Activated T-cell treated with anti-CD3 and anti-CD28 coated beads, Interleukin-2, amount 50 U/mL, for 72 hours (primary cell): ENCODE measurements around the gene IL17REL. TPM values are rescaled to one million over a fixed set of nuclear protein-coding genes. Genes with fewer than 3 reads are reported as not detected.

Experiments used
- ATAC-seq, 2 donors: fragments of 150-1000 bp; cut with Tn5 transposase; replicated peaks in 1 of 2; 2 replicates each; pipeline ENCODE4 v1.10.0; 2021; ENCODE audit warnings: moderate library complexity in 2 of 2, mild to moderate bottlenecking in 1 of 2
- DNase-seq, 2 donors: peaks; one replicate each; pipeline ENCODE4 v3.0.0; 2021 to 2022; ENCODE audit warnings: mixed read lengths in 1 of 2
- H3K27ac Mint-ChIP-seq: one replicate; pipeline ENCODE4 v1.8.0; 2022; ENCODE audit warnings: mild to moderate bottlenecking, moderate library complexity, mixed read lengths
- H3K27me3 Mint-ChIP-seq: one replicate; pipeline ENCODE4 v1.8.0; 2022; ENCODE audit warnings: low read depth, mixed read lengths
- H3K36me3 Mint-ChIP-seq, 2 donors: one replicate each; pipeline ENCODE4 v1.8.0; 2022; ENCODE audit warnings: mixed read lengths in 2 of 2, mild to moderate bottlenecking in 1 of 2; ENCODE audit not compliant: insufficient read depth in 2 of 2
- H3K4me1 Mint-ChIP-seq: one replicate; pipeline ENCODE4 v1.8.0; 2022; ENCODE audit warnings: low read depth, mixed read lengths
- H3K4me3 Mint-ChIP-seq, 2 donors: one replicate each; pipeline ENCODE4 v1.8.0; 2022; ENCODE audit warnings: mild to moderate bottlenecking in 2 of 2, mixed read lengths in 2 of 2, moderate library complexity in 2 of 2
- H3K9me3 Mint-ChIP-seq, 2 donors: one replicate each; pipeline ENCODE4 v1.8.0; 2022; ENCODE audit warnings: mixed read lengths in 2 of 2
- total RNA-seq, 2 donors: library from RNA; stranded (reverse); gene quantifications; one replicate each; pipeline ENCODE4 v1.2.3, GENCODE V29; 2022

Gene IL17REL
- total RNA-seq, 2 donors from 2014 or later = 0.36 to 1.1 TPM

- H3K36me3 Mint-ChIP-seq = no peaks in the 10 kb centered on the region
- no peaks in the 10 kb centered on the region for H3K27me3 Mint-ChIP-seq
- DNase-seq (no peak), ATAC-seq (no peak)
- H3K4me1 Mint-ChIP-seq = peaks cover 28% of the 10 kb centered on the region
- H3K9me3 Mint-ChIP-seq = no peaks in the 10 kb centered on the region
- no peak overlapping the region for H3K27ac Mint-ChIP-seq
- no peak overlapping the region for H3K4me3 Mint-ChIP-seq
Observed at GRCh38 chr22:50025993-50026392, 13.4 kb upstream of the IL17REL start.

- Mint-ChIP-seq H3K36me3 (peaks cover 0 to 3% of the 10 kb centered on the region in 2 donors), H3K4me3 (no peak overlapping the region), H3K27me3 (no peaks in the 10 kb centered on the region), H3K27ac (no peak overlapping the region), H3K4me1 (peaks cover 13% of the 10 kb centered on the region), H3K9me3 (peaks cover 1 to 2% of the 10 kb centered on the region in 2 donors)
- ATAC-seq = no peak
- DNase-seq = no peak
Observed at GRCh38 chr22:50022171-50022819, 9.7 kb upstream of the IL17REL start.

DNA sequence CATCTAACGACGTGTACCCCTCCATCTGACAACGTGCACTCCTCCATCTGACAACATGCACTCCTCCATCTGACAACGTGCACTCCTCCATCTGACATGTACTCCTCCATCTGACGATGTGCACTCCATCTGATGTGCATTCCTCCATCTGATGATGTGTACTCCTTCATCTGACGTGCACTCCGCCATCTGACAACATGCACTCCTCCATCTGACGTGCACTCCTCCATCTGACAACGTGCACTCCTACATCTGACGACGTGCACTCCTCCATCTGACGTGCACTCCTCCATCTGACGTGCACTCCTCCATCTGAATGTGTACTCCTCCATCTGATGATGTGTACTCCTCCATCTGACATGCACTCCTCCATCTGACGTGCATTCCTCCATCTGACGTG is 8.0 kb upstream of the IL17REL start:
- Mint-ChIP-seq H3K4me1 (peaks cover 12% of the 10 kb centered on the region), H3K36me3 (peaks cover 0 to 3% of the 10 kb centered on the region in 2 donors), H3K9me3 (peaks cover 1 to 2% of the 10 kb centered on the region in 2 donors), H3K27ac (no peak overlapping the region), H3K4me3 (no peak overlapping the region), H3K27me3 (no peaks in the 10 kb centered on the region)
- DNase-seq (no peak), ATAC-seq (no peak)

GRCh38 chr22:50019316-50019715 is 6.8 kb upstream of the IL17REL start:
- Mint-ChIP-seq H3K27ac (no peak overlapping the region), H3K27me3 (no peaks in the 10 kb centered on the region), H3K4me3 (peak overlapping the region; percentile 23 to 49), H3K4me1 (peaks cover 2% of the 10 kb centered on the region), H3K9me3 (peaks cover 1 to 2% of the 10 kb centered on the region in 2 donors), H3K36me3 (peaks cover 0 to 3% of the 10 kb centered on the region in 2 donors)
- DNase-seq (no peak), ATAC-seq (peak; percentile 21 to 24)

GRCh38 chr22:50018608-50019285 is 6.2 kb upstream of the IL17REL start:
- peak overlapping the region; percentile 5 for H3K27ac Mint-ChIP-seq
- DNase-seq (peak; percentile 54), ATAC-seq (peak; percentile 73 to 78)
- H3K4me1 Mint-ChIP-seq = no peaks in the 10 kb centered on the region
- H3K36me3 Mint-ChIP-seq = peaks cover 0 to 3% of the 10 kb centered on the region in 2 donors
- no peaks in the 10 kb centered on the region for H3K27me3 Mint-ChIP-seq
- peak overlapping the region; percentile 23 to 49 for H3K4me3 Mint-ChIP-seq
- peaks cover 1 to 2% of the 10 kb centered on the region in 2 donors for H3K9me3 Mint-ChIP-seq

GRCh38 chr22:50017701-50018224 is 5.2 kb upstream of the IL17REL start:
- H3K9me3 Mint-ChIP-seq = peaks cover 1 to 2% of the 10 kb centered on the region in 2 donors
- peak overlapping the region; percentile 23 to 49 for H3K4me3 Mint-ChIP-seq
- no peaks in the 10 kb centered on the region for H3K4me1 Mint-ChIP-seq
- no peaks in the 10 kb centered on the region for H3K27me3 Mint-ChIP-seq
- ATAC-seq (no peak), DNase-seq (no peak)
- peak overlapping the region; percentile 29 for H3K27ac Mint-ChIP-seq
- peaks cover 0 to 3% of the 10 kb centered on the region in 2 donors for H3K36me3 Mint-ChIP-seq

- Mint-ChIP-seq H3K9me3 (peaks cover 1 to 2% of the 10 kb centered on the region in 2 donors), H3K27me3 (no peaks in the 10 kb centered on the region), H3K36me3 (peaks cover 0 to 3% of the 10 kb centered on the region in 2 donors), H3K27ac (peak overlapping the region; percentile 29), H3K4me3 (peak overlapping the region; percentile 23 to 49), H3K4me1 (peaks cover 1% of the 10 kb centered on the region)
- ATAC-seq (peak; percentile 66 to 73), DNase-seq (peak; percentile 83 to 84)
Observed at GRCh38 chr22:50016988-50017700, 4.6 kb upstream of the IL17REL start.

DNA sequence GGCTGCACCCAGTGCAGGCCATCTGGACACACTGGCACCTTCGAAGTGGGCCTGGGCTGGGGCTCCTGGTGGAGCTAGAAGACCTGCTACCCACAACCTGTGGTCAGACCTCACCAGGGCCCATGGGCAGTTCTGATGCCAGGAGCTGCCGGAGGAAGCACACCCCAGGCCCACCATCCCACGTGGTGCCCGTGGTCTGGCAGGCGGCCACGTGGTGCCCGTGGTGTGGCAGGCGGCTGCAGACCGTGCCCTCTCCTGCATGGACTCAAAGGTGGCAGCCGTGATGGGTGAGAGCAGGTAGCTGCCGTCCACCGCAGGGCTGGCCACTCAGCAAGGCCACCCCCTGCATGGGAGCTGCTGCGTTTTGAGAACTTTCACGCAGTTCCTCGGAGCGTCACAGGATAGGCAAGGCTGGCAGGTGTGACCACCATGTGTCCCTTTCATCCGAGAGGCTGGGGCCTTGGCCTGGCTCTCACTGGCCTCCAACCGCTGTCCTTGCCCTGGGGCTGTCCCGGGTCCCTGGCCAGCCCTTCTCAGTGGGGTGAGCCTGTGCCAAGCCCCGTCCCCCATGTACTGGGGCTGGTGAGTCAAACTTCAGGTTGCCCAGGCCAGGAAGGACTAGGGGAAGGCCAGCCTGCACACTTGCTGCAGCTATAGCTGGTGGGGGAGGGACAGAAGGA is 3.9 kb upstream of the IL17REL start:
- H3K27ac Mint-ChIP-seq = no peak overlapping the region
- H3K9me3 Mint-ChIP-seq = peaks cover 1 to 2% of the 10 kb centered on the region in 2 donors
- no peak for DNase-seq
- H3K4me1 Mint-ChIP-seq = peaks cover 8% of the 10 kb centered on the region
- peak overlapping the region; percentile 49 to 60 for H3K4me3 Mint-ChIP-seq
- no peak for ATAC-seq
- peaks cover 0 to 3% of the 10 kb centered on the region in 2 donors for H3K36me3 Mint-ChIP-seq
- no peaks in the 10 kb centered on the region for H3K27me3 Mint-ChIP-seq

- H3K9me3 Mint-ChIP-seq = peaks cover 1 to 2% of the 10 kb centered on the region in 2 donors
- no peaks in the 10 kb centered on the region for H3K27me3 Mint-ChIP-seq
- DNase-seq (no peak), ATAC-seq (no peak)
- H3K36me3 Mint-ChIP-seq = peaks cover 0 to 3% of the 10 kb centered on the region in 2 donors
- H3K27ac Mint-ChIP-seq = no peak overlapping the region
- H3K4me1 Mint-ChIP-seq = peaks cover 15% of the 10 kb centered on the region
- peak overlapping the region; percentile 11 to 49 for H3K4me3 Mint-ChIP-seq
Observed at GRCh38 chr22:50015451-50016307, 3.1 kb upstream of the IL17REL start.

DNA sequence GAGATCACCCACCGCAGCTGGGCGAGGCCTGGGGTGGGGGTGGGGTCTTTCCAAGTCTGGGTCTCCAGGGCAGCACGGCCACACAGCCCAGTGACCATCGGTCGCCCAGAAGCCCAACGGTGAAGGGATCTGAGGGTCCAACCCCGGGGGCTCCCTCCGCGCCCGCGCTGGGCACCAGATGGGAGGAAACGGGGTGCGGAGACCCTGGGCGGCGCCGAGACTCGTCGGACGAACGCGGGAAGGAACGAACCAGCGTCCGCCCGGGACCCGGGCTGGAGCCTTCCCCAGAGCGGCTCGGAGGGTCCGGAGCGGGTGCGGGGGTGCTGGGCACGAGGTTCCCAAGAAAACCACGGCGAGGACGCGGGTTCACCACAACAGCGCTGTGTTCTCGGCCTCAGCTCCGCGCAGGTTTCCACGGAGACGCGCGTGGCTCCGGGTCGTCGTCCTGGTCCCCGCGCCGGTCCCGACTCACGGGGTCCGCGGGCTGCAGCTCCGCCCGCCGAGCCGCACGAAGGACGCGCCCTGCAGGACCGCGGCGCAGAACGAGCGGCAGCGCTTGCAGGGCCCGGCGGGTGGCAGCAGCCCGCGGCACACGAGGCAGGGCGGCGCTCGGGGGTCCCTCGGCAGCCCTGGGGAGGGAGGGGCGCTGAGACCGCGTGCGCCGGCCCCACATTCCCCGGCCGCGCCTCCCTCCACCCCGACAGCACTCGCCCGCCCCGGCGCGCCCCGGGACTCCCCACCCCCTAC is 2.3 kb upstream of the IL17REL start:
- no peak overlapping the region for H3K27ac Mint-ChIP-seq
- no peaks in the 10 kb centered on the region for H3K27me3 Mint-ChIP-seq
- ATAC-seq (no peak), DNase-seq (peak in 1 of 2 donors; percentile 41)
- peaks cover 1 to 2% of the 10 kb centered on the region in 2 donors for H3K9me3 Mint-ChIP-seq
- H3K36me3 Mint-ChIP-seq = peaks cover 0 to 3% of the 10 kb centered on the region in 2 donors
- peaks cover 15% of the 10 kb centered on the region for H3K4me1 Mint-ChIP-seq
- peak overlapping the region in 1 of 2 donors; percentile 13 for H3K4me3 Mint-ChIP-seq

- DNase-seq (no peak), ATAC-seq (no peak)
- H3K4me3 Mint-ChIP-seq = peak overlapping the region; percentile 41 to 58
- H3K4me1 Mint-ChIP-seq = peaks cover 15% of the 10 kb centered on the region
- H3K9me3 Mint-ChIP-seq = peaks cover 1 to 2% of the 10 kb centered on the region in 2 donors
- no peaks in the 10 kb centered on the region for H3K27me3 Mint-ChIP-seq
- H3K27ac Mint-ChIP-seq = no peak overlapping the region
- peaks cover 0 to 2% of the 10 kb centered on the region in 2 donors for H3K36me3 Mint-ChIP-seq
Observed at GRCh38 chr22:50014053-50014501, 1.5 kb upstream of the IL17REL start.
